NCI-H526 (cell line): ENCODE measurements around the gene WDR86.

Experiments used
- DNase-seq, 2 experiments: peaks; one replicate each; lab custom pipeline; 2025; lab: John Stamatoyannopoulos, UW

The WDR86 gene

GRCh38 chr7:151379193-151379520 is 30.7 kb downstream of the WDR86 start:
- no peak for DNase-seq

GRCh38 chr7:151378496-151379192 is 31.2 kb downstream of the WDR86 start:
- no peak for DNase-seq

- no peak for DNase-seq
These were observed 31.8 kb downstream of the WDR86 start for GRCh38 chr7:151378011-151378410.

GRCh38 chr7:151377406-151377805 is 32.4 kb downstream of the WDR86 start:
- no peak for DNase-seq

GRCh38 chr7:151376218-151376902 is 33.5 kb downstream of the WDR86 start:
- no peak for DNase-seq

GRCh38 chr7:151375530-151376217 is 34.2 kb downstream of the WDR86 start:
- DNase-seq: no peak

- DNase-seq: no peak
These were observed 35.1 kb downstream of the WDR86 start for GRCh38 chr7:151374726-151375125.

- no peak for DNase-seq
These were observed 35.7 kb downstream of the WDR86 start for GRCh38 chr7:151374139-151374538.

- no peak for DNase-seq
These were observed 36.2 kb downstream of the WDR86 start for GRCh38 chr7:151373599-151373998.

GRCh38 chr7:151372612-151373265 is 37.1 kb downstream of the WDR86 start:
- DNase-seq: no peak

- DNase-seq: no peak
These were observed 38.6 kb downstream of the WDR86 start for GRCh38 chr7:151371266-151371665.

- peak; percentile 50 to 92 for DNase-seq
These were observed 41.7 kb downstream of the WDR86 start for GRCh38 chr7:151368136-151368571.

GRCh38 chr7:151367284-151367683 is 42.6 kb downstream of the WDR86 start:
- DNase-seq: no peak

GRCh38 chr7:151366880-151367222 is 43.0 kb downstream of the WDR86 start:
- DNase-seq: no peak

- no peak for DNase-seq
These were observed 43.5 kb downstream of the WDR86 start for GRCh38 chr7:151366166-151366879.

- DNase-seq: no peak
These were observed 46.7 kb downstream of the WDR86 start for GRCh38 chr7:151363182-151363581.

GRCh38 chr7:151361193-151361959 is 48.5 kb downstream of the WDR86 start:
- DNase-seq: no peak

GRCh38 chr7:151352512-151352911 is 57.3 kb downstream of the WDR86 start:
- no peak for DNase-seq

GRCh38 chr7:151351967-151352366 is 57.9 kb downstream of the WDR86 start:
- DNase-seq: no peak

GRCh38 chr7:151351027-151351426 is 58.8 kb downstream of the WDR86 start:
- peak in 1 of 2 experiments; percentile 11 for DNase-seq

GRCh38 chr7:151349507-151349853 is 60.4 kb downstream of the WDR86 start:
- no peak for DNase-seq
